ENCODE results near the gene ARHGAP10.

GRCh38 chr4:147846318-147847155 lies 114.6 kb downstream of the ARHGAP10 start:
- TF ChIP-seq, protein P1, sequence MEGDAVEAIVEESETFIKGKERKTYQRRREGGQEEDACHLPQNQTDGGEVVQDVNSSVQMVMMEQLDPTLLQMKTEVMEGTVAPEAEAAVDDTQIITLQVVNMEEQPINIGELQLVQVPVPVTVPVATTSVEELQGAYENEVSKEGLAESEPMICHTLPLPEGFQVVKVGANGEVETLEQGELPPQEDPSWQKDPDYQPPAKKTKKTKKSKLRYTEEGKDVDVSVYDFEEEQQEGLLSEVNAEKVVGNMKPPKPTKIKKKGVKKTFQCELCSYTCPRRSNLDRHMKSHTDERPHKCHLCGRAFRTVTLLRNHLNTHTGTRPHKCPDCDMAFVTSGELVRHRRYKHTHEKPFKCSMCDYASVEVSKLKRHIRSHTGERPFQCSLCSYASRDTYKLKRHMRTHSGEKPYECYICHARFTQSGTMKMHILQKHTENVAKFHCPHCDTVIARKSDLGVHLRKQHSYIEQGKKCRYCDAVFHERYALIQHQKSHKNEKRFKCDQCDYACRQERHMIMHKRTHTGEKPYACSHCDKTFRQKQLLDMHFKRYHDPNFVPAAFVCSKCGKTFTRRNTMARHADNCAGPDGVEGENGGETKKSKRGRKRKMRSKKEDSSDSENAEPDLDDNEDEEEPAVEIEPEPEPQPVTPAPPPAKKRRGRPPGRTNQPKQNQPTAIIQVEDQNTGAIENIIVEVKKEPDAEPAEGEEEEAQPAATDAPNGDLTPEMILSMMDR (IDR thresholded peaks at IDR 0.05; ENCODE audit: borderline replicate concordance, extremely low read depth, low read length, poor library complexity, severe bottlenecking) = no peak
- TF ChIP-seq EZH2 (IDR thresholded peaks at IDR 0.05; ENCODE audit: borderline replicate concordance, low read depth, low read length, severe bottlenecking) = no peak

All from DND-41 (cell line).